Measurements from ENCODE around the gene DDX41.
"Not testable (repeated sequence)": the region's sequence is repeated elsewhere in the genome, so short reads cannot be mapped to it uniquely, and the experiment has no call there.

Gene DDX41

GRCh38 chr5:177516601-177517568 lies at the start of gene DDX41:
TSS of gene DDX41 (minus strand) at chr5:177516961. CDS start at chr5:177516945, 16 bp downstream.
- FAIRE-seq = peak; percentile 98

DNA sequence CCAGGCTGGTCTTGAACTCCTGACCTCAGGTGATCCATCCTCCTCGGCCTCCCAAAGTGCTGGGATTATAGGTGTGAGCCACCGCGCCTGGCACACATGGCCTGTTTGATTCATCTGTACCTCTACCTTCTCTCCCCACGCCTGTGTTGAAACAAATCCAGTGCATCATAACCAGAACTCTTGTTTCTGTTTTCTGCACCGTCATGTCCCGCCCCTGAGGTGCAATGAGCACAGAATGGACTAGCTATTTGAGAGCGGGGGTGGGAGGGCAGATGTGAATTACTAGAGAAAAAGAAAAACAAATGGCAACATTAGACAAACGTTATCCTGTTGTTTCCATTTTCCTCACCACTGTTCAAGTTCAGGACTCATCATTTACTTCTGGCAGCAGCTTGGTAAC lies 48.3 kb upstream of the DDX41 start:
- FAIRE-seq = no peak

- FAIRE-seq = not testable (repeated sequence)
Observed at GRCh38 chr5:177559446-177559941, 42.7 kb upstream of the DDX41 start.

DNA sequence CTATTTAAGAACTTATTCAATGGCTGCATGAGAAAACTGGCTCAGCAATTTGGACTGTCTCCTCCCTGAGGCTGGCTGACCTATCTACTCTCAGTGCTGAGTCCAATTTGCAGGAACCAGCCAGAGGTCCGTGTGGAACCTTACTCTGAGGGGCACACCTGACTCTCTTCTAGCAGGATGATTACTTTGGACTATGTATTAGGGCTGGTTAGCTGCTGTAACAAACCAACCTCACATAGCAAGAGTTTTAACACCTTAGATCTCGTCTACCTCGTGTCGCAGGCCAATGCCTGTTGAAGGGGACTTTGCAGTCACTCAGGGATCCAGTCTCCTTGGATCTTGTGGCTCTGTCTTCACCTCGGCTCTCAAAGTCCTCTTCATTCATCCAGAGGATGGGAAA lies 41.0 kb upstream of the DDX41 start:
- FAIRE-seq = no peak

DNA sequence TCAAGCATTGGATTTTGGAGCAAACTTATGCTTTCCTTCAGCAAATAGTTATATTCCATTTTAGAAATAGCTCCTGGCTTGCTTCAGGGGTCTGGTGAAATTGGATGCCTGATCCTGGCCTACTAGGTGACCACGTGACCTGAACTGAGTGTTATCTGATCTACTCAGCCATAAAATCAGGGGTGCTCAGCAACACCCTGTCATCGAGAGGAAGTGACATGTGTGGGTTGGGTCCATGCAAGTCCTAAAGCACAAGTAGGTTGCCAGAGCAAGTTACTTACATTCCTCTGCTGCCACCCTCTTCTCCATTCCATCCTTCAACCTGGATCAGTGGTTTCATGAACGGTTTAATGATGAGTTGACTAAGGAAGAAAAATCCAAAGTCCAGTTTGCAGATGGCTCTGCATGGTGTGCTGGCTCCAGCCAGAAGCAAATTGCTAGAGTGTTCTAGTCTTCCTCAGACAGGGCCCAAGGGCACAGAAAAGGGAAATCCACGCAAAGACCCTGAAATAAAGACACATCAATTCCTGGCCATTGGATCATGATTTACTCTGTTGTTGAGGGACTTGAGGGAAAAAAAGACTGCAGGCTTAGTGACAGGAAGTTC lies 40.4 kb upstream of the DDX41 start:
- FAIRE-seq = no peak

GRCh38 chr5:177555665-177556064 lies 38.9 kb upstream of the DDX41 start:
- FAIRE-seq = no peak

- no peak for FAIRE-seq
Observed at GRCh38 chr5:177555228-177555627, 38.5 kb upstream of the DDX41 start.

GRCh38 chr5:177554474-177555111 lies 37.8 kb upstream of the DDX41 start, which contains the start of gene FAM193B:
TSS of gene FAM193B (minus strand) at chr5:177554563. CDS start at chr5:177554458, 105 bp downstream.
- FAIRE-seq = no peak

DNA sequence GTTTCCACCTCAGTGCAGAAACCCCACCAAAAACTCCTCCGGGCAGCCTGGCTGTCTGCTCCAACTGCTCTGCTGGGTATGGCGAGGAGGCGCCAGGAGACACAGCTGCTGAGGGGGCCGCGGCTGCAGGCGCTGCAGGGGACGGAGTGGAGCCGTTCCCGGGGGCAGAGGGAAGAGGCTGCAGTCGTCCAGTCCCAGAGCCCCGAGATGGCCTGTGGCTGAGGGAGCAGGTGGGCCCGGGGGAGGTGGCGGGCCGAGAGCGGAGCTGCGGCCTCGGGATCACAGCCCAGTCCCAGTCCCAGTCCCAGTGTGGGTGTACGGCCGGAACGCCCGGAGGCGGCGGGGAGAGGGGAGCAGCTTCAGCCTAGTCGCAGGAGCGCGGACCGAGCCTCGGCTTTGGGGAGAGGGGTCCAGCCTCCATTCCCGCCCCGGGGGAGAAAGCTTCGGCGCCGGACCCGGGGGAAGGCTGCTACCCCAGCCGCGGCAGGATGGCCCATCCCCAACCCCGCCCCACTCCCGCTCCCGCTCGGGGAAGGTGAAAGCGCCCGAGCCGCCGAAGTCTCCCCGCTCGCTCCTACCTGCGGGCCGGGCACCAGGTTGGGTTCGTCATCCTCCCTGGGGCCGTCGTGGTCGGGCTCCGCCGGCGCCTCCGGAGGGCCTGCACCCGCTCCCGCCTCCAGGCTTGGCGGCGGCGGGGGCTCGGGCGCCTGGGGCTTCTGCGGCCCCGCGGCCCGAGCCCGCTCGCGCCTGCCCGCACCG lies 37.1 kb upstream of the DDX41 start:
- no peak for FAIRE-seq

- FAIRE-seq = no peak
Observed at GRCh38 chr5:177552839-177553455, 36.2 kb upstream of the DDX41 start.

- no peak for FAIRE-seq
Observed at GRCh38 chr5:177550122-177550521, 33.4 kb upstream of the DDX41 start.

GRCh38 chr5:177548495-177548894 lies 31.7 kb upstream of the DDX41 start:
- no peak for FAIRE-seq

- FAIRE-seq = no peak
Observed at GRCh38 chr5:177547736-177548135, 31.0 kb upstream of the DDX41 start.

GRCh38 chr5:177546258-177546741 lies 29.5 kb upstream of the DDX41 start:
- FAIRE-seq = no peak

DNA sequence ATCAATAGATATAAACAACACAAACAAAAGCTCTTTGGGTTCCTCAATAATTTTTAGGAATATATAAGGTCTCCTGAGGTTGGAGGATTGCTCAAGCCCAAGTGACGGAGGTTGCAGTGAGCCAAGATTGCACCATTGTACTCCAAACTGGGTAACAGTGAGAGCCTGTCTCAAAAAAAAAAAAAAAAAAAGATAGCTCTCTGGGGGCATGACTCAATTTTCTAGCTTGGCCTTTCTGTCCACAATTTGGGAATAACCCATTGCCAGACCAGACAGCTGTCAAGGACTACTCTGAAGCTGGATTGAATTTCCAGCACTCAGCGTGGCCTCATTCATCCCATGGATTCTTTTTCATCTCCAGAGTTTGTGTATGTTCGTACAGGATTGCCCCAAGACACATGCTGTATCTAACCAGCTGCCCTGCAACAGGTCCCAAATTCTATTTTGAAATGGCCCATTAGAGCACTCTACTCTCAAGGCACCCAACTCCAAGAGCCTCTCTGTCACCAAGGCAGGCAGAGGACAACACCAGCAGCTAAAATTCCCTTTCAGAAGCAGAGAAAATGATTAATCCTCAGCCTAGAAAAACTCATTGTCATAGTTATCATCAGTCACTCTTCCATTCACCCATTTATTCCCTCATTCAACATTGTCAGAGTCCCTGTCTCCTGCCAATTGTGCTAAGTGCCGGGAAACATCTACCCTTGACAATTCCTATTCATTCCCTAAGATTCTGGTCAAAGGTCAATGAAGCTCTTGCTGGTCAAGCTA lies 28.9 kb upstream of the DDX41 start:
- no peak for FAIRE-seq

- no peak for FAIRE-seq
Observed at GRCh38 chr5:177542816-177543465, 26.2 kb upstream of the DDX41 start.

DNA sequence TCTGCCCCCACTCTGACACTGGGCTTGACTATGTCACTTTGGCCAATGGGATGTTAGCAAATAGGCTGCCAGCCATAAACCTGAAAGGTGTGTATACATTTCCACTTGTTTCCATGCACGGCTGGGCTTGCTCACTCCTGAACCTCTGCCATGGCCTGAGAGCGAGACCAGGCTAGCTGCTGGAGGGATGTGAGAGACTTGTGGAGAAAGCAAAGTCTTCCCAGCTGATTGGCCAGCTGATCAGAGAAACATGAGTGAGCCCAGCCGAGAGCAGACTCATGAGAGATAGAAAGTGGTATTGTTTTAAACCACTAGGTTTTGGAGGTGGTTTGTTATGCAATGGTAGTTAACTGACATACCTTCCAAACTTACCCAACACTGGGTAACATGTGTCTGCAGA lies 23.7 kb upstream of the DDX41 start:
- FAIRE-seq = no peak

GRCh38 chr5:177539411-177539810 lies 22.6 kb upstream of the DDX41 start:
- FAIRE-seq = no peak

DNA sequence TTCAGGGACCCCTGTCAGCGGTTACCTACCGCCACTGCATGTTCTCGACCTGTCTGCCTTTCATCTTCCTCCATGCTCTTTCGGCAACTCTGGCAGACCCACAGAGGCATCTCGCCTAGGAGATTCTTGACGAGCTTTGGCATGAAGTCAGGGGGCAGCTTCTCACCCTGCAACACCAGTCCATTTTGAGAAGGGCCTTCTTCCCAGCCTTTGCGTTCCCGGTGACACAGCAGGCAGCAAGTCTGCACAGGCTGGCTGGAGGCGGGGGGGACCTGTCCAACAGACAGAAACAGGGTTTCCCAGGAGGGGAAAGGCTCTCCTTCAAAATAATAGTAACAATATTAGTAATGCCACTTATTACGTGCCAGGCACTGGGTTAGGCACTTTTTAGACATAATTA lies 22.1 kb upstream of the DDX41 start:
- no peak for FAIRE-seq
